HG02981 (cell line): ENCODE data around the gene FBXL2.
"Not testable (repeated sequence)": the region's sequence is repeated elsewhere in the genome, so short reads cannot be mapped to it uniquely, and the experiment has no call there.

Source experiments
- ATAC-seq: cut with Tn5 transposase; IDR thresholded peaks from one replicate; pipeline ENCODE4 v1.9.1; 2021; ENCODE audit warnings: mild to moderate bottlenecking, moderate library complexity; ENCODE audit not compliant: unreplicated experiment

The FBXL2 gene

GRCh38 chr3:33426630-33427317, 149.5 kb downstream of the FBXL2 start:
- no peak for ATAC-seq

- no peak for ATAC-seq
These were observed 151.5 kb downstream of the FBXL2 start for GRCh38 chr3:33428734-33429133.

GRCh38 chr3:33429306-33429705, 152.1 kb downstream of the FBXL2 start:
- not testable (repeated sequence) for ATAC-seq

GRCh38 chr3:33430061-33430460, 152.8 kb downstream of the FBXL2 start:
- no peak for ATAC-seq

GRCh38 chr3:33430571-33430970, 153.3 kb downstream of the FBXL2 start:
- ATAC-seq: no peak

GRCh38 chr3:33433843-33434242, 156.6 kb downstream of the FBXL2 start:
- ATAC-seq: no peak
